HG03442 (cell line): Measurements from ENCODE around the gene BCL10.

ENCODE experiments used
- ATAC-seq: cut with Tn5 transposase; IDR thresholded peaks from one replicate; pipeline ENCODE4 v1.9.1; 2021; ENCODE audit warnings: mild to moderate bottlenecking, moderate library complexity; ENCODE audit not compliant: unreplicated experiment

Gene BCL10

GRCh38 chr1:85276215-85276977 is at the start of gene BCL10:
Gene BCL10 (minus strand): TSS chr1:85276632. CDS start chr1:85276352, 280 bp downstream.
- peak; percentile 95 for ATAC-seq

DNA sequence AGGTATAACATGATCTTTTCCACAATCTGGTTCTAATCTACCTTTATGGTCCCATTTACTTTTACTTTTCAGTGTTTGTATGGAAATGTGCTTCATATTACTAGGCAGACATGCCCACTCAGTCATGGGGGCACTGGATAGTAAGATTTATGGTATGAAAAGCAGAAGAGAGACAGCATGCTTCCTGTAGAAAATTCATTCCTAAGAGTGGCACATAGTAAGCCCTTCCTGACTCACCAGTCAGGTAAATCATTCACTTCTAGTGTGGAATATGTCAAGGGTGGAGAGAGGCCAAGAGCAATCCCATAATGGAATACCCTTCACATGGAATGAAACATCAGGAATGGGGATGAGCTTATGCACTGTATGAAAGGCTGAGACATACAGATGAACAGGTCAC is 49.5 kb upstream of the BCL10 start:
- no peak for ATAC-seq

DNA sequence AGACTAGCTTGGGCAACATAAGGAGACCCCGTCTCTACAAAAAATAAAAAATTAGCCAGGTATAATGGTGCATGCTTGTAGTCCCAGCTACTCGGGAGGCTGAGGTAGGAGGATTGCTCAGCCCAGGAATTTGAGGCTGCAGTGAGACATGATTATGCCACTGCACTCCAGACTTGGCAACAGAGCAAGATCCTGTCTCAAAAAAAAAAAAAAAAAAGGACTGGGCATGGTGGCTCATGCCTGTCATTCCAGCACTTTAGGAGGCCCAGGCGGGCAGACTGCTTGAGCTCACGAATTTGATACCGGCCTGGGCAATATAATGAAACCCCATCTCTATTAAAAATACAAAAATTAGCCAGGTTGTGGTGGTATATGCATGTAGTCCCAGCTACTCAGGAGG is 47.3 kb upstream of the BCL10 start:
- no peak for ATAC-seq

GRCh38 chr1:85322655-85323054 is 46.2 kb upstream of the BCL10 start:
- ATAC-seq: no peak

DNA sequence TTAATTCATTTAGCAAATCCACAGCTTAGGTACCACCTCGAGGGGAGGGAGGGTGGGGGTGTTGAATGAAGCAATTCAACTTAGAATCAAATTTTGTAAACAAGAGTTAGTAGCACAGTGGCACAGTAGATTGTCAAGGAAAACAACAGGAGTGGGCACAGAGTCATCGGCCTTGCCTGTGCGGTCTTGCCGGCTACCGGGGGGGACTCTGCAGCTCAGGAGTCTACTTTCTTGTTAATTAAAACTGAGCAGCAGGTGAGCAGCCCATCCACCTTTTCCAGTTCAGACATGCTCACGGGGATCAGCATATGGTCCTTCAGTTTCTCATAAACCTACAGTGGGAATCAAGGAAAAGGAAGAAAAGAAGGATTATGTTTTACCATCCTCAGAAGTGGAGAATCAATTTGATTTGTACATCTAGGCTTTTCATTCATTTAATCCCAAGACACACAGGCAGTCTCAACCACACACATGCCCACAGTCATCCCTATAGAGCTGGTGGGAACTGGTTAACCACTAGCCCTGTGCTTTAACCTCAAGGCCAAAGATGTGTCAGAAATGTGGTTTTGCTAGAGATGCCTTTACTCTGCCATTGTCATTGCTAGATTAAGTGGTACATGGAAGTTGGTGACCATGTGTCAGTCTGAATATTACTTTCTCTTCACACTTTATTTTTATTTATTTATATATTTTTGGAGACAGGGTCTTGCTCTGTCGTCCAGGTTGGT is 45.0 kb upstream of the BCL10 start:
- peak; percentile 86 for ATAC-seq

- ATAC-seq: no peak
Measured at GRCh38 chr1:85320371-85321131, 44.1 kb upstream of the BCL10 start.

DNA sequence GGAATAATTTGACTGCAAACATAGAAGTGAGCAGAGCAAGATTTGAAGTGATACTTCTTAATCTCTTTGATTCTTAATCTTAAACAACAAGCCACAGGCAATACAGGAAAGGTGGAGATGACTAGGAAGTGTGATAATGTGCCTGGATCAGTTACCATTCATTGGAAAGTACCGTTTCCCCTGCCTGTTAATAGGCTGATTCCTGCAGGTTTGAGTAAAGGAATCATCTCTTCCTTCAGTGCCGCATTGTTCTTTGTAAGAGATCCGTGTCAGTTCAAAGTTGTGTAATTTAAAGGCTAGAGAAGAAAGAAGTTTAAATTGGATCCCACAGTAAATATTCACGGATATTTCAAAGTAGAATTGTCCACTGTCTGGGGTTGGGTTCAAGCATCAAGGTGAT is 43.5 kb upstream of the BCL10 start:
- ATAC-seq: no peak

GRCh38 chr1:85319491-85319890 is 43.1 kb upstream of the BCL10 start:
- no peak for ATAC-seq

DNA sequence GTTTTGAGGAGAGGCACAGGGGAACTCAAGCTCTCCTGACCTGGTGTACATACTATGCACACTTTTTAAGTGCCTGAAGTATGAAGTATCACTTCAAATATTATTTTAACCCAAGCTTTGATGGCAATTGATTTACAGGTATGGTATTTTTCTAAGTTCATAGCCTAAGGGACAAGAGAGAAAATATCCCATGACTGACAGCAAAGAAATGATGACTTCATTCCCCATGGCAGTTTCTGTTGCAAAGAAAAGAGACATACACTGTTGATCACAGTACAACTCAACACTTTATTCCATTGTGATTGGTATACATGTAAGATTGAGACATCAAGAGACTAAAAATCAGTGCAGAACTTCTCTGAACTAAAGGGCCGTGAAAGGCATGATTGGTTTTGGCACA is 41.8 kb upstream of the BCL10 start:
- ATAC-seq: no peak

- ATAC-seq: no peak
Measured at GRCh38 chr1:85317560-85317959, 41.1 kb upstream of the BCL10 start.

DNA sequence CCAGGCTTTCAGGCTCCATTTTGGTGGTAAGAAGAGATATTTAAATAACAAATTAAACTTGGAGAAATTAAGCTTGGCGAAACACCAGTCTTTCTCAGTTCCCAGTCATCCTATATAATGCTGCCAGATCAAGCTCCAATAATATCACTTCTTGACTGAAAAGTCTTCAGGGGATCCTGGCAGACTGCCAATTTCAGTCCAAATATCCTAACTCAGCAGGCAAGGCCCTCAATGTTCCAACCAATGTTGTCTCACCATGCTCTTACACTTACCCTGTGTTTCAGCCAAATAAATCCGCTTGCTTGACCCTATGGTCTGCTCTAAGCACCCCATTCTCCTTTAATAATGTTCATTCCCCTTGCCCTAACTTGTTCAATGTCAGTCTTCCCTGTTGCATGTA is 39.9 kb upstream of the BCL10 start:
- ATAC-seq: no peak

GRCh38 chr1:85315789-85316188 is 39.4 kb upstream of the BCL10 start:
- ATAC-seq: no peak

DNA sequence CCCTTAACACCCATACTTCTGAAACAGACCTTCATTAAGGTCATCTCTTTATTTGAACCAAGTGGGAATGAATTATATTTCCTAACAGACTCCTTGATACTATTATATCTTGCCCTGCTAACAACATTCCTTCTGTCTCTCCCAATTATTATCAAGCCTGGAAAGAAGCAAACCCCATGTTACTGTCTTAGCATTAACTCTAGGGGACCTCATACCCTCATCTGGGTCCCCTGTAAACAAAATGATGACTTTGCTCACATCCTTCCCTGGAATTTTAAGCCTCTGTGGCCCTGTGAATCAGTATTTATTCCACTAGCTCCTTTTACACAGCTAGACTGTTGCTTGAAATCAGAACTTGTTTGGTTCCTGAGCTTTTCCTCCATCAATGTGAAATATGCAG is 38.3 kb upstream of the BCL10 start:
- no peak for ATAC-seq

GRCh38 chr1:85313888-85314696 is 37.7 kb upstream of the BCL10 start:
- no peak for ATAC-seq

- ATAC-seq: no peak
Measured at GRCh38 chr1:85311818-85312217, 35.4 kb upstream of the BCL10 start.

DNA sequence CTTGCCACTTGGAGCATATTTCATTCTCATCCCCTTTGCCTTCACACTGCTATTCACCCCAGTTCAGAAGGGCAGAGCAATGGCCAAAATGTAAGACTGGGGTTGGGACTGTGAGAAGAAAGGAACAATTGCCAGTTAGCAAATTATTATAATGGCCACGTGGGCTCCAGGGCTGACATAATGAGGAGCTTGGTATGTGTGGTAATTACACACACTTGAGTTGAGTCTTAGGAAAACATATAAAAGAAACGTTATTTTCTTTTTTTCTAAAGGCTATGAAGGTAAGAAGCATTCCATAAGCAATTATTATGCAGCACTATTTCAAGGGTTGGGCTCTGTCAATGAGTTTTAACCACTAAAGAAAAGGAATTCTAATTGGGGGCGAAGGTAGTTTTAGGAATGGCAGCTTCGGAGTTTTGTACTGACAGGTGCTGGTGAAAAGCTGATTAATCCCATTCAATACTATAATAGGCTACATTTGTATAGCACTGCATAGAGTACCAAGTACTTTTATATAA is 32.5 kb upstream of the BCL10 start:
- ATAC-seq: no peak

DNA sequence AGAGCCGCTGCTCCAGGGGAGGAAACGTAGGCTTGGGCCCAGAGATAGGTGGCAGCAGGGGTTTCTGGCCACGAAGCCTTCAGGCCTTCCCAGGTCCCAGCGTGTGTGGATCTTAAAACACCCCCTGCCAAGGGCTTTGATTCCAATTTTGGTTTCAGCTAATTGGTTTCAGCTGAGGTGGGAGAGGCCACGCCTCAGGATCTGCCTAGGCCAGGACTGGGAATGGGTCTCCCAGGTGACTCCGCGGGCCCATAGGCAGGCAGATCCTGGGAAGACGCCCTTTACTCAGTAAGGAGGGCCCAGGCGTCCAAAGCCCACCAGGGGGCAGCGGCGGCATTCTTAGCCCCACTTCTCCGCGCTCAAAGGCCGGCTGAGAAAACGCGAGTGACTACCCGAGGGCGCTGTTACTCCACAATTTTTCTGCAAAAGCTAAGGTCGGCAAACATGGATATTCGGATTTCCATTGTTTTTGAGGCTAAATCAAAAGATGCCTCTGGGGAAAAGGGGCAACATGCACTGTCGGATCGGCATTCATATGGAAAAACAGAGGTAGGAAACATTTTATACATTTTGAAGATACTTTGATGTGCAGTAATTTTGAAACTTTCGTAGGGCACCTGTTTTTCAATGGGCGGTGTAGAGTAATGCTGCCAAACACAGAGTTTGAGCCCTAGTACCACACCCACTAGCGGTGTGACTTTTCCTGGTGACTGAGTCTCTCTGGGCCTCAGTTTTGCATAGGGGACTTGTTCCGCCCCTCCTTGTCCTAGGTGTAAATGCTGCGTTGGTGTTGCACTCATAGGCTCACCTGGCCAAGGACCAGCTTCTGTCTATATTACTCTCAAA is 31.8 kb upstream of the BCL10 start:
- ATAC-seq: peak; percentile 88

- no peak for ATAC-seq
Measured at GRCh38 chr1:85306236-85306635, 29.8 kb upstream of the BCL10 start.

GRCh38 chr1:85303440-85304162 is 27.2 kb upstream of the BCL10 start:
- ATAC-seq: peak; percentile 35
